Stimulated activated CD8-positive, alpha-beta memory T cell treated with anti-CD3 and anti-CD28 coated beads, Interleukin-7, amount 100 ng/mL, for 48 hours (primary cell): ENCODE data around the gene TRAP1.
A peak's percentile ranks its signal among the peaks of the same experiment; 100 is the strongest.
"Not testable (repeated sequence)": the region's sequence is repeated elsewhere in the genome, so short reads cannot be mapped to it uniquely, and the experiment has no call there.

Experiments
- DNase-seq, 2 donors: peaks; one replicate each; pipeline ENCODE4 v3.0.0-alpha.2; 2020; ENCODE audit warnings: low read depth in 1 of 2; ENCODE audit errors: extremely low read depth in 1 of 2

TRAP1 gene

GRCh38 chr16:3674513-3675295, 42.6 kb downstream of the TRAP1 start:
- DNase-seq: no peak

DNA sequence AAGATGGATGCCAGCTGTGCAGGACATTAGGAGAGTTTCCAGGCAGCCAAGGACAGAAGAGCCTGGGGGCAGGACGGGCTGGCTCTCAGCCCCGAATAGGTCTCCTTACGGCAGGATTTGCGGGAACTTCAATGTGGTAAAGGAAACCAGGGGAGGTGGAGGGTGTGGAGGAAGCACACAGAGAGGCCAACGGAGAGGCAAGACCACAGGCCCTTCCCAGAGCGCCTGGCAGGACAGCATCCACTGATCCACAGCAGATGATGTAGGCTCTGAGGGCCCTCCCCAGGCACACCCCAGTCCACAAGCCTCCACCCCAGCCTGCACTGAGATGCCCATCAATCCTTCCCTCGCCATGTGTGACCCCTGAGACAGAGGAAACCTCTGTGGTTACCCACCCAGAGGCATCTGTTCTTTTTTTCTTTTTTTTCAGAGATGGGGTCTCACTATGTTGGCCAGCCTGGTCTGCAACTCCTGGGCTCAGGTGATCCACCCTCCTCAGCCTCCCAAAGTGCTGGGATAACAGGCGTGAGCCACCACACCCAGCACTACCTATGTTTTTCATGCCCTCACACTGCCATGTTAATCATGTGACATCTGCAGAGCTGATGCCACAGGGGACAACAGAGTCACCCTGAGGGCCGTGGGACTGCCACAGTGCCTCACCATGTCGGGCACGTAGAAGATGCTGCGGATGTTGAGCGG, 43.5 kb downstream of the TRAP1 start:
- no peak for DNase-seq

GRCh38 chr16:3673201-3673600, 44.1 kb downstream of the TRAP1 start:
- DNase-seq: no peak

DNA sequence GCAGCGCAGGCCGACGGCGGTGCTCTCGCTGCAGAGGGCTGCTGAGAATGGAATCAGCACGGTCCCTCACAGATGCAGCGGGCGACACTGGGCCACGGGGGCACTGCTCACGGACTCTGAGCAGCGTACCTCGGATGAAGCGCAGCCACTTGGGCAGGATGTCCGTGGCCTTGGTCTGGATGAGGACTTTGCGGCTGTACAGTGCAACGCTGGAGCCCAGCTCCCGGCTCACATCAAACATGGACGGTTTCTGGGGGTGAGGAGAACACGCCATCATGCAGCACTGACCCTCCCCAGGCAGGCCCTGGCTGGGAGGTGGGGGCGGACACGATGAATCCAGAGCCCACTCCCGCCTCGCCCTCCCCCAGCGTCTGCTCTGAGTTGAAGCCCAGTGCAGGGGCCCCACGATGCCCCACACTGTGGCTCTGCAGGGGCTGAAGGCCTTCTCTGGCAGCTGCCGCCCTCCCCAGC, 44.7 kb downstream of the TRAP1 start:
- DNase-seq: no peak

DNA sequence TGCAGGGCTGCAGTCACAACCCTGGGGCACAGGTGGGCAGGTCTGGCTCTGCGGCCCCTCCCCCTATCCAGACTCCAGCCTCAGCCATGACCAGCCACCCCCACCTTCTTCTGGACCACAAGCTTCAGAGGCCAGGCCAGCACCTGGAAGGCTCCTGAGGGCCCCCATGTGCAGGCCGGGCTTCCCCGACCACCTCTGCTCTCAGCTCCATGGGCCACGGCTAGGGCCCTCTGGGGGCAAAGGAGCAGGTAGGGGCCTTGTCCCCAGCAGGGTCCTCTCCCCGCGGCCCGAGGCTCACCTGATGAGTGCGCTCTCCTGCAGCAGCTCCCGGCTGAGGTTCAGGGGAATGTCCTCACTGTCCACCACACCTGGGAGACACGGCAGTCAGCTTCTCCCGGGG, 45.9 kb downstream of the TRAP1 start:
- DNase-seq: no peak

DNA sequence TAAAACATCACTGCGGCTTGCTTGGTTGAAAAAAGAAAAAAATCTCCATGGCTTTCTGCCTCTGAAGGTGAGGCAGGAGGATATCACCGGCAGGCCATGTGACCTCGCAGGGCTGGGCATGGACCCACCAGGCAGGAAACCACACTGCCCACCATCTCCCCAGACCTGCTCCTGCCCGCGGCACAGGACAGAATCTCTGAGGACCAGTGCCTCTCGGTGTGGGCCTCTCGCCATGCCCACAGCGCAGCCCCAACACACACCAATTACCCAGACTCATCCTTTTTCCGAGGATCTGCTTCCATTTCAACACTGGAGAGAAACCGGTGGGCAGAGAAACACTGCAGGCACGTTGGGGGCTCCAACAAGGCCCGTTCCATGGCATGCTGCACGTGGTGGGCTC, 46.6 kb downstream of the TRAP1 start:
- no peak for DNase-seq

- no peak for DNase-seq
Measured at GRCh38 chr16:3669082-3669481, 48.2 kb downstream of the TRAP1 start.

- no peak for DNase-seq
Measured at GRCh38 chr16:3668626-3669025, 48.7 kb downstream of the TRAP1 start.

- no peak for DNase-seq
Measured at GRCh38 chr16:3665508-3665907, 51.8 kb downstream of the TRAP1 start.

DNA sequence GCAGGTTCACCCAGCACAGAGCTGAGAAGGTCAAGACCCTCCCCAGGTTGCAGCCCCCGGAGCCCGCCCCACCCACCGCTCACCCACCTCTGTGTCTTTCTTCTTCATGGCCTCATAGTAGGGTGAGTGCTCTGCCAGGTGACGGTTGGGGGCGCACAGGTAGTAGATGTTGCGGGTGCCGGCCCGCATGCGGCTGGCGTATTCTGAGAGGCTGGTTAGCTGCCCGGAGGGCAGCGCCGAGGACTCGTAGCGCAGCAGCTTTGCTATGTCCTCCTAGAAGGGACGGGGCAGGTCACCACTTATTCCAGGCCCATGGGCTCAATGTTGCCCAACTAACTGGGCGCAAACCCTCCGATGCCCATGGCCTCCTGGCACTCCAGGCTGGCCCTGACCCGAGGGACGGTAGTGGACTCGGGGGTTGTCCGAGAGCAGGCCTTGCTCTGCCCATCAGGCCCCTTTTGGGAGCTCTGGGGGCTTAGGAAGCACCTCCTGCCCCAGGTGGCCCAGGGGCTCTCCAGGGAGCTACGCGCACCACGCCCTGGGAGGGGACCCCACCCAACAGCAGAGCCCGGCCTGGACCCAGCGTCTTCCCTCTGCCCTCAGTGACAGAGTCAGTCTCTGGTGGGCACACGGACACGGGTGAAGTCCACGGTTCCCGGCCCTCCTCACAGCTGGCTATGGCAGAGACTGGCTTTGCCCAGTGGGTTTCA, 53.0 kb downstream of the TRAP1 start:
- no peak for DNase-seq

DNA sequence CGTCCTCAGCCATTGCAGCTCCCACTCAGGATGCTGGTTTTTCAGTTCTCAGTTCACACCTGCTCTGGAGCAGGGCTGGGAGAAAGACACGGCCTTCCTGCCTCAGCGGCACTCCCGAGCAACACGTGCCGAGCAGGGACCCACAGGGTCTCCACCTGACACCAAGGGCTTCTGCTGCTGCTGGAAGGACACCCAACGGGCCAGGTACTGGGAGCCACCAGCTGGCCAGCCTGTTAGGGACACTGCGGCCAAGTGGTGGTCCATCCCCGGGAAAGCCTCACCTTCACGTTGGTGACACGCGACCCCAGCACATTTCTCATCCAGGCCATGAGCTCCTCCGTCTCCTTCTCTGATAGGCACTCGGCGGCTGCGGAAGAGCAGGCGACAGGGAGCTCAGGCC, 54.7 kb downstream of the TRAP1 start:
- DNase-seq: no peak

GRCh38 chr16:3661922-3662321, 55.4 kb downstream of the TRAP1 start:
- DNase-seq: no peak

DNA sequence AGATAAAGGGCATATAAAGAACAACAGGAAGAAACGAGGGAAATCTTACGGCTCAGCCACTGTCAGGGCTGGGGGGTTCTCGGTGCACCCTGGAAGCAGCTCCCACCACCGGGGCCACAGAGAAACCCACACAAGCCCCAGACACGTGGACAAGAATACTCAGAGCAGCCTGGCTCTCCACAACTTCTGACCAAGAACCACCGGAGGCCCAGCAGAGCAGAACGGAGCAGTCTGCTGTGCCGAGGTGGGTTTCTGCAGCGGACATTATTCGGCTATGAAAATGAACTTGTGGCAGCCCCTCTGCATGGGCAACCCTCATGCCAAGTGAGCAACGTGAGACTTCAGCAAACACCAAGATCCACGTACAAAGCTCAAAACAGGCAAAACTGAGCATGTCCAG, 56.0 kb downstream of the TRAP1 start:
- DNase-seq: no peak

GRCh38 chr16:3659251-3659650, 58.1 kb downstream of the TRAP1 start:
- no peak for DNase-seq

DNA sequence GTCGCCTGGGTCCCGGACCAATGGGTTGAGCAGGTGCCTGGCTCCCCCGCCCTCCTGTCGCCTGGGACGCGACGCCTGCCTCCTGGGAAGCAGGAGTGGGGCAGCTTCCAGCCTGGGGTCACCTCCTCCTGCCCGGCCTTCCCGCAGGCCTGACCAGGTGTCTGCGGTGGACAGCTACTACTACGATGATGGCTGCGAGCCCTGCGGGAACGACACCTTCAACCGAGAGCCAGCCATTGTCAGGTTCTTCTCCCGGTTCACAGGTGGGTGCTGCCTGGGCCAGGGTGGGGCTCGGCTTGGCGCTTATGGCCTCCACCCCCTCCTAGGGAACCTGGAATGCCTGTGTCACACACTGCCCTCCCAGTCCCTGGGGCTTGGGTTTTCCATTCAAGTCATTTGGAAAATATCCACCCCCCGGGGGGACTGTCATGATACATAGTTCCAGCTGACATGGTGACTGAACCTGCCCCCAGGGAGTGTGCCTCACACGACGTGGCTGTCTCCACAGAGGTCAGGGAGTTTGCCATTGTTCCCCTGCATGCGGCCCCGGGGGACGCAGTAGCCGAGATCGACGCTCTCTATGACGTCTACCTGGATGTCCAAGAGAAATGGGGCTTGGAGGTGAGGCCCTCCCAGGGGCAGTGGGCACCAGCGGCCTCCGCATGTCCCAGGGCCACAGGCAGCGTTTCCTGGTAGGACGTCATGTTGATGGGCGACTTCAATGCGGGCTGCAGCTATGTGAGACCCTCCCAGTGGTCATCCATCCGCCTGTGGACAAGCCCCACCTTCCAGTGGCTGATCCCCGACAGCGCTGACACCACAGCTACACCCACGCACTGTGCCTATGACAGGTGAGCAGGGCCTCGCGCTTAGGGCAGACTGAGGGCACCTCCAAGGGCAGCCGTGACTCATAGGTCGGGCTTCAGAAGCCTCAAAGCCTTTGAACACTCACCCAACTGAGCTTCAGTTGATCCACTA, 60.5 kb downstream of the TRAP1 start:
- peak in 1 of 2 donors; percentile 52 for DNase-seq

DNA sequence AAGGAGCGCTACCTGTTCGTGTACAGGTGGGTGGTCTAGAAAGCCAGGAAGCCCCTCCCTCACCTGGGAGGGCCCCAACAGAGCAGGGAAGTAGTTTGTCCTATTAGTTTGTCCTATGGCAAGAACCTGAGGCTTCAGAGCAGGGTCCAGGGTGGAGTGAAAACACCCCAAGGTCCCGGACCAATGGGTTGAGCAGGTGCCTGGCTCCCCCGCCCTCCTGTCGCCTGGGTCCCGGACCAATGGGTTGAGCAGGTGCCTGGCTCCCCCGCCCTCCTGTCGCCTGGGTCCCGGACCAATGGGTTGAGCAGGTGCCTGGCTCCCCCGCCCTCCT, 61.2 kb downstream of the TRAP1 start:
- DNase-seq: not testable (repeated sequence)

GRCh38 chr16:3655396-3656159, 61.7 kb downstream of the TRAP1 start:
- DNase-seq: no peak

- DNase-seq: no peak
Measured at GRCh38 chr16:3655030-3655395, 62.3 kb downstream of the TRAP1 start.

- DNase-seq: peak; percentile 15 to 24
Measured at GRCh38 chr16:3654249-3654991, 62.9 kb downstream of the TRAP1 start, which contains the start of gene DNASE1. Gene DNASE1 (plus strand): TSS chr16:3654691. CDS start chr16:3655374, 683 bp downstream.
